Dedifferentiated amniotic fluid mesenchymal stem cell (primary cell): ENCODE measurements around the gene S100A2.
A peak's percentile ranks its signal among the peaks of the same experiment; 100 is the strongest.
"Not testable (repeated sequence)": the region's sequence is repeated elsewhere in the genome, so short reads cannot be mapped to it uniquely, and the experiment has no call there.

Source experiments
- DNase-seq: peaks from one replicate; pipeline ENCODE4 v3.0.0-alpha.2; 2016; ENCODE audit errors: extremely low spot score

S100A2 gene

GRCh38 chr1:153532769-153533599 is 32.7 kb downstream of the S100A2 start:
- peak; percentile 88 for DNase-seq

DNA sequence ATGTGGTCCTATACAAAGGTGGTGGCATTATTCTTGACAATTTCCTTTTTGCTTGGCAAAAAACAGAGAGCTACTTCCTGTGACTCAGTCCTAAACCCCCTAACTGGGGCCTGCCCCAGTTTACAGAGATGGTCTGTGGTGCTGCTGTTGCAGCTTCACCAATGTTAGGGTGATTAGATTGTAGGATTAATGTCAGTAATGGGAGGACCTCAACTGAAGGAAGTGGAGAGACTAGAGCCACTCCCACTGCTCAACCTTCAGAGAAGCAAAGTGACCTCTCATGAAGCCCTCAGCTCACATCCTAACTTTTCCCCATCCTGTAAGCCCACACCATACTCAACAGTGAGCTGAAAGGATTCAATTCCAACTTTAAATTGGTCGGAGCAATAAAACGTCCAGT is 33.5 kb downstream of the S100A2 start:
- no peak for DNase-seq

GRCh38 chr1:153531638-153532037 is 34.0 kb downstream of the S100A2 start:
- DNase-seq = no peak

- DNase-seq = no peak
Observed at GRCh38 chr1:153527683-153528040, 38.0 kb downstream of the S100A2 start.

- DNase-seq = no peak
Observed at GRCh38 chr1:153527023-153527682, 38.5 kb downstream of the S100A2 start.

DNA sequence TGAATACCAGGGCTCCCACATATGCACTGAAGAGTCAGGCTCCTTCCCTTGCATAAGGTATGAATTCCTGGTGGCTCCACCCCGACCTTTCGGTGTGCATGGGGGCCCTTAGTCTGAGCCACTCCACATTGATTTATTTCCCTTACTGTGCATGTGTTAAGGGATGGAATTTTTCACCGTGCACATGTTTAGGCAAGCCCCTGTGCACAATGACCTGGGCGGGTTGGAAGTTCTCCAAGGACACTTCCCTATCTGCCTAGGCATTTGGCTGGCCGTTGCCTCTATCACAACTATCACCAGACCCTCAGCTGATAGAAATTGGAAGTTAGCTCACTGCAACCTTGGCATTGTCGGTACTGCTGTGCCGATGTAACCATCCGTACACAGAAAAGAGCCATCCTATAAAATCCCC is 39.5 kb downstream of the S100A2 start:
- no peak for DNase-seq

GRCh38 chr1:153525088-153525728 is 40.4 kb downstream of the S100A2 start:
- DNase-seq = no peak

DNA sequence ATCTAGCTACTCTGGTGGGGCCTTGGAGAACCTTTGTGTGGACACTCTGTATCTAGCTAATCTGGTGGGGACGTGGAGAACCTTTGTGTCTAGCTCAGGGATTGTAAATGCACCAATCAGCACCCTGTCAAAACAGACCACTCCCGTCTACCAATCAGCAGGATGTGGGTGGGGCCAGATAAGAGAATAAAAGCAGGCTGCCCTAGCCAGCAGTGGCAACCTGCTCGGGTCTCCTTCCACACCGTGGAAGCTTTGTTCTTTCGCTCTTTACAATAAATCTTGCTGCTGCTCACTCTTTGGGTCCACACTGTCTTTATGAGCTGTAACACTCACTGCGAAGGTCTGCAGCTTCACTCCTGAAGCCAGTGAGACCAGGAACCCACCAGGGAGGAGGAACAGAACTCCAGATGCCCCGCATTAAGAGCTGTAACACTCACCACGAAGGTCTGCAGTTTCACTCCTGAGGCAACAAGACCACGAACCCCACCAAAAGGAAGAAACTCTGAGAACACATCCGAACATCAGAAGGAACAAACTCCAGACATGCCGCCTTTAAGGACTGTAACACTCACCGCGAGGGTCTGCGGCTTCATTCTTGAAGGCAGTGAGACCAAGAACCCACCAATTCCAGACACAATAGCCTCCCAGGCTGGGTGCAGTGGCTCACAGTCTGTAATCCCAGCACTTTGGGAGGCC is 43.1 kb downstream of the S100A2 start:
- DNase-seq = not testable (repeated sequence)

- DNase-seq = not testable (repeated sequence)
Observed at GRCh38 chr1:153521808-153522207, 43.8 kb downstream of the S100A2 start.

- no peak for DNase-seq
Observed at GRCh38 chr1:153520818-153521476, 44.7 kb downstream of the S100A2 start.

DNA sequence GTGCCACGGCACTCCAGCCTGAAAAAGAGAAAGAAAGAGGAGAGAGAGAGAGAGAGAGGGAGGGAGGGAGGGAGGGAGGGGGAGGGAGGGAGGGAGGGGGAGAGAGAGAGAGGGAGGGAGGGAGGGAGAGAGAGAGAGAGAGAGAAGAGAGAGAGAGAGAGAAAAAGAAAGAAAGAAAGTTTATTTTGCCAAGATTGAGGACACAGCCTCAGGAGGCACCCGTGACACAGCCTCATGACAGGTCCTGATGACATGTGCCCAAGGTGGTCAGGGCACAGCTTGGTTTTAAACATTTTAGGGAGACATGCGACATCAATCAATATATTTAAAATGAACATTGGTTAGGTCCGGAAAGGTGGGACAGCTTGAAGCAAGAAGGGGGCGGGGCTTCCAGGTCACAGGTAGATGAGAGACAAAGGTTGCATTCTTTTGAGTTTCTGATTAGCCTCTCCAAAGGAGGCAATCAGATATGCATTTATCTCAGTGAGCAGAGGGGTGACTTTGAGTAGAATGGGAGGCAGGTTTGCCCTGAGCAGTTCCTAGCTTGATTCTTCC is 45.4 kb downstream of the S100A2 start:
- not testable (repeated sequence) for DNase-seq

DNA sequence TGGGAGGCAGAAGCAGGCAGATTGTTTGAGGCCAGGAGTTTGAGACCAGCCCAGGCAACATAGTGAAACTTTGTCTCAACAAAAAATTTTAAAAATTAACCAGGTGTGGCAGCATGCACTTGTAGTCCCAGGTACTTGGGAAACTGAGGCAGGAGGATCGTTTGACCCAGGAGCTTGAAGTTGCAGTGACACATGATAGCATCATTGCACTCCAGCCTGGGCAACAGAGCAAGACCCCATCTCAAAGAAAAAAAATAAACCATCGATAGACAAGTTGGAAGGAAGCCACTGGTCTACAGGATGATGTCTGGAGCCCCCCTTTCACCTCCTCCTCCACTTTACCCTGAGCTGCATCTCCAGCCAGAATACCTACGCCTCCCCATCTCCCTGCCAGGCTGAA is 46.4 kb downstream of the S100A2 start:
- no peak for DNase-seq

- DNase-seq = no peak
Observed at GRCh38 chr1:153515504-153516394, 49.9 kb downstream of the S100A2 start.

DNA sequence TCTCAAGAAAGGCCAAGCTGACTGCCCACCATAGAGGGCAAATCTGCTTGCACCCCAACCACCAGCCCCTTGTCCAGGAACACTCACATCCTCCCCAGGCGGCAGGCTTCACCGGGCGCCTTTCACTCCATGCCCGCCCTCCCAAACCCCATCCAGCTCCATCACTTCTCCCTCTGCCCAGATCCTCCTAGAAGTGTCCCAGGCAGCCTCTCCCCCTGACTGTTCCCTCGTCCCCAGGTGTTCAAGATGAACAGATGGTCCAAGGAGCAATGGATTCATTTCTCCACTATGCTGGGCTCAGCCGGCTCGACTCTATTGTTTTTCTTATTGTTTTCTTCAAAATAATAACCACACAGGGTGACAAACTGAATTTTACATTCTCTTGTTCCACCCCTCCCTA is 52.0 kb downstream of the S100A2 start:
- DNase-seq = no peak

DNA sequence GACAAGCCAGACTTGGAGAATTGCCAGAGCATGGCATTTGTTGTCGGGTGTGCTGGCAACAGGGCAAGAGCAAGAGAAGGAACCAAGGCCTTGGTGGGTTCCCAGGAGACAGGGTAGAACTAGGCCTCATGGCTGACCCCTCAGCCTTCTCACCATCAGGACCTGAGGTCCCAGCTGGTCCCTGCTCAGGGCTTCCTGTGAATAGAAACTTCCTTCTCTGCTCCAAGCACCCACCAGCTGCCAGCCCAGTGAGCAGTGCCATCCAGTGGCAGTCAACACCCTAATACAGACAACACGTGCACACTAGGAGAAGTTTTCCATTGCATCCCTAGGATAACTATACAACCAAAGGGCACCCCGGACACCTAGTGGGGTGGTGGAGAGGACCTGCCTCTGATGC is 52.6 kb downstream of the S100A2 start:
- no peak for DNase-seq
